ENCODE data around the gene CDC42EP4. TPM values are rescaled to one million over a fixed set of nuclear protein-coding genes. Genes with fewer than 3 reads are reported as not detected.

The CDC42EP4 gene
- total RNA-seq, 1 donor from 2014 or later: 207 TPM

DNA sequence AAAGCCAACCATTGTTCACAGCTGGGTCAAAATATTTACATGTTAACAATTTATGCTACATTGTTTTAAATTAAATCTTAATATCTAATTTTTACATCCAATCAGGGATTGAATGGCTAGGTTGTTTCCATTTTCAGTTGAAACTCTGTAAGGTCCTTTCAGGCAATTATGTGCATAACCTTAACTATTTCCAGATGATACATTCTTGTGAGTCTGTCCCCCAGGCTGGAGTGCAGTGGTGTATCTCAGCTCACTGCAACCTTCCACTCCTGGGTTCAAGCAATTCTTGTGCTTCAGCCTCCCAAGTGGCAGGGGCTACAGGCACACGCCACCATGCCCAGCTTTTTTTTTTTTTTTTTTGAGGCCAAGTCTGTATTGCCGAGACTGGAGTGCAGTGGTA, 10.4 kb downstream of the CDC42EP4 start:
- no peak for DNase-seq (ENCODE audit: low spot score)

DNA sequence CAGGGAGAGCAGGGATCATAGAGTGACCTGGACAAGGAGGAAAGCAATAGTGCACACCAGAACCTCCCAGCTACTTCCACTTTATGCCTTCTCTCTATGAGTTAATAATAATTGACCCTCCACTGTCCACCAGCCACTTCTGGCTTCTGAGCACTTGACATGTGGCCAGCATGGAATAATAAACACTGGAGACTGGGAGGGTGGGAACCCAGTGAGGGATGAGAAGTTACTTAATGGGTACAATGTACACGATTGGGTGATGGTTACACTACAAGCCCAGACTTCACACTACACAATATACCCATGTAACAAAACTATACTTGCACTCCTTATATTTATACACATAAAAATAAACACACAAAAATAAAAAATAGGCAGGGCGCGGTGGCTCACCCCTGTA, 11.4 kb downstream of the CDC42EP4 start:
- no peak for DNase-seq (ENCODE audit: low spot score)

DNA sequence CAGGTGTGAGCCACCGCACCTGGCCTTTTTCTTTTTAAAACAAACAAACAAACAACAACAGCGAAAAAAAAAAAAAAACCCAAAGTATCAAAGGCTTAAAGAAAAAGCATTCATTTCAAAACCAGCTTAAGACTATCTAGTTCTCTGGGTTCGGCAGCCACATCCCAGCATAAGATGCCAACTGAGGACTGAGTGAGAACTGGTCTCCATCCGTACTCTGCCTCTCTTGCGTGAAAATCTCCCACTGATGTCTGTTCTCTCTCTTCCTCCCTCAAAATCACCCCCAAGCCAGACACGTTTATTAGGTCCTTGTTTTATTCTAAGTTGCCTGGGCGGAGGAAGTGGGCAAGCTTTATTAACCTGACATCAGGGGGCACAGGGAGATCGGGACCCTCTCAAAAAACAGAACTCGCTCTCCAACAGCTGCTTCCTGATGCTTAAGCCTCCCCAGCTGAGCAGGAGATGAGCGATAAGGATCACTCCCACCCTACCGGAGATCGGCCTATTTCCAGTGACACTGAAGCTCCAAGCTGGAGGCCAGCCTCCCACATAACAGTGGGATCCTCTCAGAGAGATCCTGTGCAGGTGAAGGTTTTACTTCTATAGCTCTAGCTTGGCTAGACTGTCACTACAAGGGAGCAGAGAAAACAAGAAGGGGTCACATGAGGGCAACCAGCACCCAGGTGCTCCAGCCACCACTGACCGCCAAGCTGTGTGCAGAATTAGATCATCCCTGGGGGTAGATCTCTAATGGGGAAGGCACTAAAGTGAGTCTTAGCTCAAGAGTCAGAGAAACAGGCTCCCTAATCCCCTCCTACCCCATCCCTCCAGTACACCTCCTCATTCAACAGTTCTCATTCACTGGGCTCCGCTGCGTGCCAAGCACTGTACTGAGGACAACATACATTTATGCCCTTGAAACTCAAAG, 13.6 kb downstream of the CDC42EP4 start:
- no peak for DNase-seq (ENCODE audit: low spot score)

DNA sequence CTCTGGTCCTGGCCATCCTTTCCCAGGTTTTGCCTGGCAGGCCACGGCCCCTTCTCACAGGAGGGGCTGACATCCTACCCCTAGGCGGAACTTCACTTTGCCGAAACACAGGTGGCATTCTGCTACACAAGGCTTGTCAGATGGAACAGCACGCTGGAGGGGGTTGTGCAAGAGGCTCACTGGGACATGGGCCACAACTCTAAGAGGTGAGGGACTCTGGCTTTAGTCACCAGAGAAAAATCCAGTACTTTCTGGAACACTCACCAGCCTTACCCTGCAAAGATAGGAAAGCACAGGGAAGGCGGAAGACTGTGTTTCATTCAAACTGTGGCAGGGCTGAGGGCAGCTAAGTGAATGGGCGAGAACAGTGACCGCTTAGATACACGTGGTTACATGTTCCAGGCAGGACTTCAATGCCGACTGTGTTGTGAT, 18.3 kb downstream of the CDC42EP4 start:
- DNase-seq (ENCODE audit: low spot score): no peak

DNA sequence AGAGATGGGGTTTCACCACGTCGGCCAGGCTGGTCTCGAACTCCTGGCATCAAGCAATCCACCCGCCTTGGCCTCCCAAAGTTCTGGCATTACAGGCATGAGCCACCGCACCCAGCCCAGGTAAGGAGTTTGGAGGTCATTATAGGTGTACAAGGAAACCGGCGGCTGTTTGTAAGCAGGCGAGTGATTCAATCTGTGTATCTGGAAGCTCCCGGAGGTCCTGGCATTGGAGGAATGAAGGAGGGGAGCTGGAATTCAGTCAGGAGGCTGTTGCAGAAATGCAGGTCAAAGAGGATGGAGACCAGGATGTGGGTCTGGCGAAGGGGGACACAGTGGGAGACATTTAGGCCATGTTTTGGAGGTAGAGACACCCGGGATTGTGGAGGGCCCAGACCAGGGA, 18.8 kb downstream of the CDC42EP4 start:
- no peak for DNase-seq (ENCODE audit: low spot score)

DNA sequence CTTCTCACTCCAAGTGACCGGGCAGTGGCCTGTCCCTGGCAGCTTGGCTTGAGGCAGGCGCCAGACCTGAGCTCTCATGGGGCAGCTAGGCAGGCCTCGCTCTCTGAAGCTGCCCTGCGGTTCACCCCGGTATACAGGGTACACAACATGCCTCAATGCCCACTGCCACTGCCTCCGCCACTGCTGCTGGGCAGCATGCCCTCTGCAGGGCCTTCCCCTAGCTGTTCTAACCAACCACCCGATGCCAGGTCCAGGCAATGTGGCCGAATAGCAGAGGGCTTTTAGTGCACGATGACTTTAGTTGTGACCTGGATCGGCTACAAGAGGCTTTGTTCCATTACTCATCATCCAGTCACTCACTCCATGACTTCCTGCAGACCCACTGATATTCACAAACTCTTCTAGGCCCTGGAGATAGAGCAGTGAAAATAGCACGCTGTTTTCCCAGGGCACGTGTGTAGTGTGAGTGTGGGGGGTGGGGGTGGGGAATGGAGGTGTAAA, 19.7 kb downstream of the CDC42EP4 start:
- DNase-seq (ENCODE audit: low spot score): no peak

DNA sequence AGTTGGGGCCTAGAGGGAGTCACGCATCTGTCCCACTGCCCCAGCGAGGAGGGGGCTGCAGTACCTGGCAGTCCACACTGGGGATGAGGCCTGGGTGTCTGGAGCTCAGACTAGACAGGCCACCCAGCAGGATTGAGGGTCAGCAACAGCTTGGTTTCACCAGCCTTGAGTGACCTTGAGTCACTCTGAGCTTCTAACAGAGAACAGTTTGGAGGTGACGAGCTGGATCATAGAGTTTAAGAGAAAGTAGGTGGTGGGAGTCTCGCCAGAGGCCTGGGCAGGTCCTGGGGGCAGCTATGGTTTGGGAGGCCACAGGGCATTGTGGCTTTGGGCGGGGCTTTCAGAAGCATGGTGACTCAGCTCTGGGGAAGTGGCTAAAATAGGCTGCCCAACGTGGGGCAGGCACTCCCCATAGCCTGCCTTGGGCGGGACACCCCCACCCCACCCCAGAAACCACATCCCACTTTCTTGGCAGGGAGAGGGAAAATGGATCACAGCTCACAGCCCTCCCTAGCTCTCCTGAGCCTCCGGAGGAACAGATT, 20.5 kb downstream of the CDC42EP4 start:
- DNase-seq (ENCODE audit: low spot score): peak; percentile 92

DNA sequence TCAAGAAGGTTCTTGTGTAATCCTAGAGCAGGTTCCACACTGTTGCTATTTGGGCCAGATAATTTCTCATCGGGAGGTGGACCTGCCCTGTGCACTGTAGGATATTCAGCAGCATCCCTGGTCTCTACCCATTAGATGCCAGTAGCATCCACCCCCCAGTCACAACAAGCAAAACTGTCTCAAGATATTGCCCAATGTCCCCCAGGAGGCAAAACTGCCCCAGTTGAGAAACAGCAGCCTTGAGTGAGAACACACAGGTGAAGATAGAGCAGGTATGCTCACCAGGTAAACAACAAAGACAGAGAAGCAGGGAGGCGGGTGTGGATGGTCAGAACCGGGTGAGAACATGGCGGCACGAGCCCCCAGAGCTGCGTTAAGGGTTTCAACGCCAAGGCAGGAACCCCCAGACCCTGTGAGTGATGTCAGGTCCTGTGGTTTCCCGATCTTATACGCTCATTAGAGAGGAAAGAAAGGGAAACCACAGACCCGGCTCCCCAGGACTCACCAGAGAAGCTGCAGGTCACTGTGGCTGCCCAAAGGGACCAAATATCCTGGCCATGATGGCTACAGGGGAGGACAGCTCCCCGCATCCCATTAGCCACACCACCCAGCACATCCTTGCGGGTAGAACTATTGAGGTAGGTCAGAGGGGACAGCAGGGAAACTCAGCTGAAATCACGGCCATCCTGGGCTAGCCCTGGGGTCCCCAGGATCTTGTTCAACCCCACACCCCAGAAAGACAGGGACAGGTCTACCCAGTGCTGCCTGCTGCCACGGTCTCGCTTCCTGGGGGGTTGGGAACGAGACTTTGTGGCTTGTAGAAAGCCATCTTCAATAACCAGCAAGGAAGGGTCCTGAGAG, 21.2 kb downstream of the CDC42EP4 start:
- DNase-seq (ENCODE audit: low spot score): no peak

DNA sequence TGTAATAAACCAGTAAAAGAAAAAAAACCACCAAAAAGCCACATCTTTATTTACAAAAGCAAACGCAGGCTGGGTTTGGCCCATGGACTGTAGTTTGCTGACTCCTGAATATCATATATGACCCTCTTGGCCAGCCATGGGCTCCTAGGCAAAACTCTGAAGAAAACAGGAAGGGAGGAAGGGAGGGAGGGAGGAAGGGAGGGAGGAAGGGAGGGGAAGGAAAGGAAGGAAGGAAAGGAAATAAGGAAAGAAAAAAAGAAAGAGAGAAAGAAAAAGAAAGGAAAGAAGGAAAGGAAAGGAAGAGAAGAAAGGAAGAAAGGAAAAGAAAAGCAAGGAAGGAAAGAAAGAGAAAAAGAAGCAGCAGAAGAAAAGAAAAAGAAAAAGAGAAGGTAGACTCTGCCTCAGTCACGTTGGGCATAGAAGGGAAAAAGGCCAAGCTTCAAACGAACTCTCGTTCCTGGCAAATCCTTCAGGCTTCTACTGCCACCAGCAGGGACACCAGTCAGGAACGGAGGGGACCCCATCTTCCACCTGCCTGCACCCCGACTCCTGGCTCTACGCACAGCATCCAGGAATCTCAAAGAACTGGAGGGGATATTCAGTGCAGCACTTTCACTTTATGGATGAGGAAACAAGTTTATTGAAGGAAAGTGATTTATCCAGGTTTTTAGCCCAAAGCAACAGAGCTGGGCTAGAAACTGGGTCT, 22.1 kb downstream of the CDC42EP4 start:
- DNase-seq (ENCODE audit: low spot score): no peak

DNA sequence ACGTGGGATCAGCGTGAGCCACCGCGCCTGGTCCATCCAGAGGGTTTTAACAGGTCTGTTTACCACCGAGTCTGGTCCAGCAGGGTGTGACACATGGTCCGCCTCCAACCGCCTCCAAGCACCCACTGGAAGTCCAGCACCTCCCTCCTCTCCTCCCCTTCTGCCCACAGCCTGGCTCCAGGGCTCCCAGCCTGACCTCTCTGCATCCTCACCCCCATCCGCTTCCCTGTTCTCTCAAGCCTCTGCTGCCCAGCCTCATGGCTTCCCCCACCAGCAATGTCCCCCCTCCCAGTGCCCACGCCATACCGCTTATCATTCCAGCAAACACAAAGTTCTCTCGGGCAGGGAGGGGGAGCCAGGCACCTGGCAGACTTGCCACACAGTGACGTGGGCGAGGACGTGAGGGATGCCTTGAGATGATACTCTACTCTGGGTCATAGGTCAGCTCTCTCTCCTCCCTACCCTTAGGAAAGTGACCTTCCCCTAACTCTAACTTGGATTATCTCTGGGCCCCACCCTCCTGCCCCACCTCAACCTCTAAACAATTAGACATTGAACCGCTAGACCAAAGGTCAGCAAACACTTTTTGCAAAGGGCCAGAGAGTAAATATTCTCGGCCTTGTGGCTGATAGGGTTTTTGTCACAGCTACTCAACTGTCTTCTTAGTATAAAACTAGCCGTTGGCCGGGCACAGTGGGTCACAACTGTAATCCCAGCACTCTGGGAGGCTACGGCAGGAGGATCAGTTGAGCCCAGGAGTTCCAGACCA, 23.1 kb downstream of the CDC42EP4 start:
- DNase-seq (ENCODE audit: low spot score): no peak

DNA sequence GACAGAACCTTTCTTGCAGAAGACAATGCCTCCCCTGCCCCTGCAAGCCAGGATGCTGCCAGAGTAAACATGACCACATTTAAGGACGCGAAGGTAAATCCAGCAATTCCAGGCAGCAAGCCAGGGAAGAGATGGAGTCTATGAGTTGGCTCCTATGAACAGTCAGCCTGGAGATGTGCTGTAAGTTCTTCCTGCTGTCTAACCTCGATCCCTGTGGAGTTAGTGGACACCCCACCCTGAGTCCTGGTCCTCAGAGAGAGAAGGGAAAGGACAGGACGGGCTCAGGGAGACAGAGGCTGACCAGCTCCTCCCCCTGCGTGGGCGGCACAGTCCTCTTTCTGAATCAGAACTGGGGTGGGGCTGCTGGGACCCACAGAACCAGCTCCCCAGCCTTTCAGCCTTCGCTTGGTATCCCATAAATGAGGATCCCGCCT, 24.9 kb downstream of the CDC42EP4 start:
- DNase-seq (ENCODE audit: low spot score): no peak

DNA sequence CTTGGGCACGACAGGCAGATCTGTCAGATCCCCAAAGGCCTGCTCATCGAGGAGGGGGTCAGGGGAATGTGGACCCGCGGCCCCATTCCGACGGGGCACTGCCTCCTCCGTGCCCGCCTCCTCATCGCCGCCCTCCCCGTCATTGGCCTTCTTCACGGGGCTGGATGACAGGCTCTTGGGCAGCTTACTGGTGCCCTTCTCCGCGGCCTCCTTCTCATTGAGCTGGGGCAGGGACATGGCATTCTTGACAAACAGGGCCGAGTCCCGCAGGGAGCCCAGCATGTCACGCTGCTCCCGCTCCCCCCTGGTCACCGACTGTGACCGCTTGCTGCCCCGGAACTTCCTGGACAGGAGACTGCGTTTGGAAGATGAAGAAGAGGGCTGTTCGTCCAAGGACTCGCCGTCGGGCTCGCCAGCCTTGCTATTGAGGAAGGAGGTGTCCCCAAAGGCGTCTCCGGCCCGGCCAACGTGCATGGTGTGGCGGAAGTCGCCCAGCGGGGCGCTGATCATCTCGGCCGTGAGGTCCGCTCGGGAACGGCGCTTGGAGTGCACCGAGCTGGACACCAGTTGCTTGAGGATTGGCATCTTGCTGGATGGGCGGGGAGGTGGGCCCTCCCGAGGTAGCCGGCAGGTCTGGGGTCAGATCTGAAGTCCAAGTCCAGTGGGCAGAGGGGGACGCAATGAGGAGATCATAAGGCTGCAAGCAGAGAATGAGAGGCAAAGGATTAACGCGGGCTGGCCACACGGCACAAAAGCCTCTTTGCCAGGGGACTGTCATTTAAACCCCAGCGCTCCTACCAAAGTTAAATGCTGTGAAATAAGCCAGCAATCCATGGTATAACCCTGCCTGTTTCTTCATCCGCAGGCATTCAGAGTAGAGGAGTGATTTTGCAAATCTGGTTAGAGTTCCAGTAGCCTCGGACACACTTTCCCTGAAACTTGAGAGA, 25.6 kb downstream of the CDC42EP4 start:
- no peak for DNase-seq (ENCODE audit: low spot score)

DNA sequence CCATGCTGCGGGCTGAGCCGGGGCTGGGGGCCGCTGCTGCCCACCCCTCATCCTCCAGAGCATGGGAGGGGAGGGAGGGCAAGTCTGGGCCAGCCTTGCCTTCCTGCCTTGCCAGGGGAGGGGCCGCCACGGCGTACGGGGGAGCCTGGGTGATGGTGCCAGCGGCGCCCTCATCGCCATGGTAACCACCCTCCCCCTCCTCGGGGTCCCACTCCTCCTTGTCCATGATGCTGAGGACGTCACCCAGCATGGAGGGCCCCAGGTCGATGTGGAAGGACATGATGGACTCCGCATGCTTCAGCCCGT, 26.2 kb downstream of the CDC42EP4 start:
- no peak for DNase-seq (ENCODE audit: low spot score)

DNA sequence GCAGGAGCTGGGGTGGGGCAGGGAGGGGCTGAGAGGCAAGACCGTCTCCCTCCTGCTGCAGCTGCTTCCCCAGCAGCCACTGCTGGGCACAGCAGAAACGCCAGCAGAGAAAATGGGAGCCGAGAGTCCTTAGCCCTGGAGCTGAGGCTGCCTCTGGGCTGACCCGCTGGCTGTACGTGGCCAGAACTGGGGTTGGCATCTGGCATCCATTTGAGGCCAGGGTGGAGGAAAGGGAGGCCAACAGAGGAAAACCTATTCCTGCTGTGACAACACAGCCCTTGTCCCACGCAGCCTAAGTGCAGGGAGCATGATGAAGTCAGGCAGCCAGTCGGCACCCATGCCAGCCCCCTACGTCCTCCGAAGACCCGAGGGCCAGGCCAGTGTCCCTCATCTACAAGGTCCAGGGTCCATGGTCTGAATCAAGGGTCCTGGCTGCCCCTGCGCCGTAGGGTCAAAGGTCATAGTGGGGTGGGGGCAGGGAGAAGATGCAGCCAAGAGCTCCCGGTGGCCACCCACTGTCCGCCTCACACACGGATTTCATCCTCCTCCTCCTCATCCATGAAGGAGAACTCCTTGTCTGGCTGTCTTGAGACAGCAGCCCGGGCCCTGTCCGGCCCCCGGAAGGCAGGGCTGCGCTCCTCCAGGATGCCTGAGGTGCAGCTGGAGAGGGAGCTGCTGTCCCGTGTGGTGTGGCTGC, 26.7 kb downstream of the CDC42EP4 start:
- no peak for DNase-seq (ENCODE audit: low spot score)

DNA sequence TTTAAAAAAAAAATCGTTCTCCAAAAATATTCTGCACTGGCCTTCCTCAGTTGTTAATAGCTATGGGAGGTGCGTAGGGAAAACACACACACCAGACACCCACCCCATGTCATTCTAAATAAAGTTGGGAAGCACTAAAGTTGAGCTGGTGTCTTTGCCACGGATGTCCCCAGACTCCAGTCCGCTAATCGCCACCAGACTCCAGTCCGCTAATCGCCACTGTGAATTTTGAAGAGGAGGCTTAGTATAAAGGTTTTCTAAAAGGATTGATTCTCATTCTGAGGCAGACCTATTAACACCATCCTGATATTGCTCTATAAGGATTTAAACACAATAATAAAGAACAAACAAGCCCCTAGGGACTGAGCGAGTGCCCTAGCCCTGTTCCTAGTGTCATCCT, 27.4 kb downstream of the CDC42EP4 start:
- no peak for DNase-seq (ENCODE audit: low spot score)

DNA sequence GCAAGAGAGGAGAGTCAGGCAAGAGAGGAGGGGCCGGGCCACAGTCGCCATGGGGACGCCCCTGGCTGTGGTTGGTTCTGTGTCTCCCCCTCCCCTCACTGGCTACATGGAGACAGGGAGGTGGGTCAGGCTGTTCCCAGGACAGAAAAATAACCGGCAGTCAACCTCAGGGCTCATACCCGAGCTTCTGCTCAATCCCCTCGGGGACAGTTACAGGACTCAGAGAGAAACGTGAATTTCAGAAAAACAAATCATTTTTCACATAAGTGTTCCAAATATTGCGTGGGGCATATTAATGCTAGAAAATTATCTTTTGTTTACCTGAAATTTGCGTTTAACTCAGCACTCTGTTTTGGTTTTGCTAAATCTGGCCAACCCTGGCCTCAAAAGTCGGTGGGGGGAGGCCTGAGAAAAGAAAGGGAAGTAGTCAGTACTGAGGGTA, 27.9 kb downstream of the CDC42EP4 start:
- no peak for DNase-seq (ENCODE audit: low spot score)

DNA sequence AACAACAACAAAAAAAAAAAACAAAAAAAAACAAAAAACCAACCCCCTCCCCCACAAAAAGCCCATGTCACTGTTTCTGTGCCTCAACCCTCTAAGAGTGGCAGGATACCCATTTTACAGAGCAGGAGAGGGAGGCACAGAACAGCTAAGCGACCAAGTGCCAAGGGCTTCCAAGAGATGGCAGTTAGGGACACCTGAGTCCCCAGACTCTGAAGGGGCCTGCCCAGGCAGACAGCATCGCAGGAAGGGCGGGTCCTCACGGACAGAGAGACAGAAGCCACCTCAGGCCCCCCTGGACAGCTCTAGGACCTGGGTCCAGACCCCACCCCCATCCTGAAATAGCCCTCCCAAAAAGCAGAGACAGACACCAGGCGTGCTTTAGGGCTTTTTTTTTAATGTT, 28.6 kb downstream of the CDC42EP4 start:
- DNase-seq (ENCODE audit: low spot score): no peak

DNA sequence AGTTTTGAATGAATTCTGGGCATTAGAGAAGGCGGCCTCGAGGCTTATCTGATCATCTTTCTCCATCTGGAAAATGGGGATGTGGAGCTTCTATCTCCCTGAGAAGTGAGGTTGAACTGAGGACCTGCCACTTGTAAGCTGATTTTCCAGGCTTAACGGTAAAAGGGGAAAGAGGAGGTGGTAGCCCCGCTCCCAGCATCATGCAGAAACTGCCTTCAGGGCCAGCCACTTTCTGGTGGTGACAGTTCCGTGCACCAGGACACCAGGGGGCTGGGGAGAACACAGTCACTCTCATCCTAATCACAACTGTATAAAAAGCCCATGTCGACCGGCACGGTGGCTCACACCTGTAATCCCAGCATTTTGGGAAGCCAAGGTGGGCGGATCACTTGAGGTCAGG, 29.2 kb downstream of the CDC42EP4 start:
- no peak for DNase-seq (ENCODE audit: low spot score)

DNA sequence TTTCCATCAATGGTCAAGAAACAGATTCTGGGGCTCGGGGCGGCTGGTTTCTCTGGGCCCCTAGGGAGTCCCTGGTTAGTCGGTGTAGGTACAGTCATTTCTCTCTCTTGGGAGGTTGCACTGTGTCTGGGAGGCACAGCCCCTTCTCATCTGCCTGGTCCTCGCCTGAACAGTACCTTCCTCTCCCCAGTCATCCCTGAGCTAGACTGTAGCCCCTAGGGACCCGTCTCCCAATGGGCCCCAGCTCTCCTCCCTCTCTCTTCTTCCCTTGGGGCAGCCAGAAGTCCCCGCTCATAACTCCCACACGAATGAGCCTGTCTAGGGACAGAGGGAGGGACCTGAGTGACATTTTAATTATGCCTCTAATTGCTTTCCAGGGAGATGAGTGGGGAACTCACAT, 29.9 kb downstream of the CDC42EP4 start:
- no peak for DNase-seq (ENCODE audit: low spot score)
